HPDE6-E6E7 (cell line): ENCODE measurements around the gene NEMP1.

Source experiments
- DNase-seq: peaks from one replicate; pipeline ENCODE4 v3.0.0; 2011; ENCODE audit warnings: missing footprints; ENCODE audit errors: extremely low spot score

NEMP1 gene

GRCh38 chr12:57107456-57108155, 29.0 kb upstream of the NEMP1 start:
- DNase-seq, result no peak

DNA sequence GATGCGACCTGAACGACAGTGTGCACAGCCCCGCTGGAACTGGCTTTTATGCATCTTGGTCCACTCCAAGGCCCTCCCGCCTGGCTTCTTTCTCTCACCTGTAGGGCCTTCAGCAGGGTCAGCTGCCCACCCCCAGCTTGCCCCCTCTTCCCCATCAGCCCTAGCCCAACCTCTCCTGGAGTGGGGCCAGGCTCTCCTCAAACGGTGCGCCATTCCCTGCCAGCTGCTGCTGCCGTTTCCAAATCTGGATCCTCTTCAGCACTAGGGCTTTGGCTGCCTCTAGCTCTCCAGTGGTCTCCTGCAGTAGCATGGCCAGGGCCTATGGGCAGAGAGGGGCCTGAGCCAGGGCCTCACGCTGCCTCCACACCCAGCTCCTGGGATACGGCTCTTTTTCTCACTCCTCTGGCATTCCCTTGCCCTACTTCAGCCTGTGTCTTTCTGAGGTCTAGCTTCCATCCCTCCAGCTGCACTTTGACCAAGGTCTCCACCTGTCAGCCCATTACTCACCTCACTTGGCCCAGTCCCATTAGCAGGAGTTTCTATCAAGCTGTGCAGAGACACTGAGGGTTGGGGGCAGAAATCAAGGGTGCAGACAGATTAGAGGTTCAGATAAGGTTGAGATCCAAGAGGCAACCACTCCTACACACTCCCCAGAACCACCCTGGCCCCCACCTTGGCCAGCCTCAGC, 27.6 kb upstream of the NEMP1 start:
- no peak for DNase-seq

GRCh38 chr12:57105011-57105753, 26.6 kb upstream of the NEMP1 start:
- DNase-seq, result no peak

GRCh38 chr12:57104292-57104910, 25.8 kb upstream of the NEMP1 start:
- no peak for DNase-seq

GRCh38 chr12:57103856-57104255, 25.3 kb upstream of the NEMP1 start:
- no peak for DNase-seq

GRCh38 chr12:57101892-57102695, 23.5 kb upstream of the NEMP1 start:
- DNase-seq, result no peak

- no peak for DNase-seq
Observed at GRCh38 chr12:57099766-57100165, 21.2 kb upstream of the NEMP1 start.

- DNase-seq, result no peak
Observed at GRCh38 chr12:57099047-57099714, 20.6 kb upstream of the NEMP1 start.

- DNase-seq, result no peak
Observed at GRCh38 chr12:57098546-57098945, 20.0 kb upstream of the NEMP1 start.

DNA sequence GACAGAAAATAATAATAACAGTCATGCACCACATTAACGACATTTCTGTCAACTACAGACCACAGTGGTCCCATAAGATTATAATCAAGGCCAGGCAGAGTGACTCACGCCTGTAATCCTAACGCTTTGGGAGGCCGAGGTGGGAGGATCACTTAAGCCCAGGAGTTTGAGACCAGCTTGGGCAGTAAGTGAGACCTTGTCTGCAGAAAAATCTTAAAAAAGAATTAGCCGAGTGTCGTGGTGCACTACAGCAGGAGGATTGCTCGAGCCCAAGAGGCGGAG, 18.9 kb upstream of the NEMP1 start:
- DNase-seq, result no peak

DNA sequence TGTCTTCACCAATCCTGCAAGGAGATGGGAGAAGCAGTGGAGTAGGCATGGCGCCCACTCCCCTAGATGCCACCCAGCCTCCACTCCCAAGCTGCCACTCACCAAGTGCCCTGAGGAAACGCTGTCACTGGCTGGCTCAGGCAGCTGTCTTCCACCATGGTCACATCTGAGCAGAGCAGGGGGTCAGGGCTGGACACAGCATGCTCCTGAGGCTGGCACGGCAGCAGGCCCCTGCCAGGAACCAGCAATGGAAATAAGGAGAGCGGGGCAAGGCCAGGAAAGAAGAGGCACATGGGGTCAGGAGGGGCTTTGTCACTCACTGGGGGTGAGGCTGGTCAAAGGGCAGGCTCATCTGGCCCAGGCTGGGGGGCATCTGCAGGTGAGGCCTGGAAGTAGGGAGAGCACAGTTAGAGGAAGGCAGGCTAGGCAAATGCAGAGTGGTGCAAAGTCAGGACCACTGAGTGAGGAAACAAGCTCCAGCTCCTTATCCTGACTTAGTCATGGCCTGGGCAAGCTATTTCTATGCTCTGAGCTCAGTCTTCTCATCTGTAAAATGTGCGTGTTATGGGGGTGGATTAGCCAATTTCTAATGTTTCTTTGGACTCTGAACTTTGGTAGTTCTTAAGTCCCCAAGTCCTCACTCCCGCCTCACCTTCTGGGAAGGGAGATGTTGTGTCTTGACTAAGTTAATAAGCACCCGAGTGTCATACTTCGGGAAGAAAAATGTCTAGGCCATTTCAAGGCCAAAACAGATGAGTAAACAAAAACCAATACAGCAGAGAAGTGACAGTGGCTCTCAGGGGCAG, 18.4 kb upstream of the NEMP1 start:
- DNase-seq, result no peak

GRCh38 chr12:57096099-57096572, 17.5 kb upstream of the NEMP1 start:
- peak; percentile 97 for DNase-seq

GRCh38 chr12:57095440-57095839, 16.8 kb upstream of the NEMP1 start:
- DNase-seq, result no peak

- DNase-seq, result no peak
Observed at GRCh38 chr12:57094208-57095160, 15.9 kb upstream of the NEMP1 start.

GRCh38 chr12:57093415-57094207, 15.0 kb upstream of the NEMP1 start:
- peak; percentile 60 for DNase-seq

DNA sequence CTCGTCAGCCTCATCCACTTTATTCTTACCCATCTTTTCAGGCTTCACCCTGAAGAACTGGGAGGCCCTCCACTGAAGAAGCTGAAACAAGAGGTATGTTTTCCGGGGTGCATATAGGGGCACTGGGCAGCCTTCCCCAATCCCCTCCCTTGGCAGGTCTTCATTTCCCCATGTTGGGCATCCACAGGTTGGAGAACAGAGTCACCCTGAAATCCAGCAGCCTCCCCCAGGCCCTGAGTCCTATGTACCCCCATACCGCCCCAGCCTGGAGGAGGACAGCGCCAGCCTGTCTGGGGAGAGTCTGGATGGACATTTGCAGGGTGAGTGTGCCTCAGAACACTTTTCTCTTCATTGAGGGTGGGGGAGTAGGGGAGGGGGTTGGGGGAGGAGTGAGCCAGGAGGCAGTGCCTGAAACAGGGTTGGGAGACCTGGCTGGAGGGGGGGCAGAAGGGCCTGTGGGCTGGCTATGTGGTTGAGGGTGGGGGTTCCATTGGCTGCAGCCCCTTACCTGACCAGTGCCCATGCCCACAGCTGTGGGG, 14.4 kb upstream of the NEMP1 start:
- DNase-seq, result no peak

GRCh38 chr12:57092529-57092862, 13.9 kb upstream of the NEMP1 start:
- no peak for DNase-seq
